HG03460 (cell line): ENCODE measurements around the gene IFT81.
A peak's percentile ranks its signal among the peaks of the same experiment; 100 is the strongest.
"Not testable (repeated sequence)": the region's sequence is repeated elsewhere in the genome, so short reads cannot be mapped to it uniquely, and the experiment has no call there.

Experiments
- ATAC-seq: cut with Tn5 transposase; IDR thresholded peaks from one replicate; pipeline ENCODE4 v1.9.1; 2021; ENCODE audit not compliant: unreplicated experiment

IFT81 gene

DNA sequence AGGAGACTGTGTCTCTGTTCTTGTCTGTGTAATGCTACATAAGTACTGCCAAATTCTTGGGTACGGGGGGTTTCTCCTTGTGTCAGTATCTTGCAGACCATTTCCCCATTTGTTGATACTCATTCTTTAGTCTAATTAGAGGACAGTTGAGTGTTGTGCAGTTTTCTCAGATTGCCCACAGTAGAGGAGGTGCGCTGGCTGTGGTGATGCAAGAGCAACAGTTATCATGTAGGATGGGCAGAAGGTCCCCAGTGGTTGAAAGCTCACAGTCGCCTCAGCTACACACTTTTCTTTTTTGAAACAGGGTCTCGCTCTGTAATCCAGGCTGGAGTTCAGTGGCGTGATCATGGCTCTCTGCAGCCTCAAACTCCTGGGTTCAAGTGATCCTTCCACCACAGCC is 119.1 kb downstream of the IFT81 start:
- ATAC-seq: no peak

DNA sequence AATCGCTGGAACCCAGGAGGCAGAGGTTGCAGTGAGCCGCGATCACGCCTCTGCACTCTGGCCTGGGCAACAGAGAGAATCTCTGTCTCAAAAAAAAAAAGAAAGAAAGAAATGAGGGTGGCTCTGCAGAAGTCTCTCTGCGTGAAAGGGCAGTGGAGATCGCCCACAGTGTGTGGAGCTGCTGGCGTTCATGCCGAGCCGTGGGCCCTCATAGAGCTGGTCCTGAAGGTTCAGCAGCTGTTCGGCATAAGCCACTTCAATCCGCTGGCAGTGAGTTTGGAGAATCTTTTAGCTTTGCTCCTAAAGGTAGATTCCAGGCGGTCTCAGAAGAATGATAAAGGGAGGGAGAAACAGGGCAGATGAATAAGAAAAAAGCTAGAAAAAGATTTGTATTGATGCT is 120.2 kb downstream of the IFT81 start:
- no peak for ATAC-seq

DNA sequence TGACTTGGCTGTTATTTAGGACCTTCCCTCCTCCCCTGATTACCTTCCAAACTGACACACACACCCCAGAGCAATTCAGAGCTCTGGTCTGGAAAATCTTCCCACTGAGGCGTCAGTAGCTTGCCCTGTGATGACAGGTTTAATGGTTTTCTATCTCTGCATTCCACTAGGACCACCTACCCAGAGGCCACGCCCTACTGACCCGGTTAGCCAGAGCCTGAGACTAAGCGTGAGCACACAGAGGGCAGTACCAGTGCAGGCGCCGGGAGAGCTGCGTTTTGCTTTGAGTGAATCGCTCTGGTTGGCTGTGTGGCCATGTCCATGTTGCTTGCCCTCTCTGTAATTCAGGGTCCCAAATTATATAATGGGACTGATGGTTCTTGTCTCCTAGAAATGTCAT is 120.7 kb downstream of the IFT81 start:
- ATAC-seq: no peak

DNA sequence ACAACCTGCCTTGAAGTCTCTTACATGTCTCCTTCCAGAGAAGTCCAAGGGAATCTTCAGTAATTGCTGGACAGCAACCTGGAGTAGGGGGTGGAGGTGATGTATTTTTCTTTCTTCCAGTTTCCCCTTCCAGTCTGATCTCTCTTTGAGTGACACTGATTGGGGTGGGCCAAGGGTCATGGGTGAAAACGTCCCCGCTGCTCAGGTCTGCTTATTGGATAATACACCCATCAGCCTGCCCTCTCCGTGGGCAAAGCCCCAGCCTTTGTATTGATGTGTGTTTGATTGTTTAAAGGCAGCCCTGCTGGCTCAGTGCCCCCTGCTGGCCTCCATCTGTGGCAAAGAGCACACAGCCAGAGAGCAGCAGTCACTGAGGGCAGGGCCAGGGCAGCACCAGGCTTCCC is 121.2 kb downstream of the IFT81 start:
- ATAC-seq: no peak

DNA sequence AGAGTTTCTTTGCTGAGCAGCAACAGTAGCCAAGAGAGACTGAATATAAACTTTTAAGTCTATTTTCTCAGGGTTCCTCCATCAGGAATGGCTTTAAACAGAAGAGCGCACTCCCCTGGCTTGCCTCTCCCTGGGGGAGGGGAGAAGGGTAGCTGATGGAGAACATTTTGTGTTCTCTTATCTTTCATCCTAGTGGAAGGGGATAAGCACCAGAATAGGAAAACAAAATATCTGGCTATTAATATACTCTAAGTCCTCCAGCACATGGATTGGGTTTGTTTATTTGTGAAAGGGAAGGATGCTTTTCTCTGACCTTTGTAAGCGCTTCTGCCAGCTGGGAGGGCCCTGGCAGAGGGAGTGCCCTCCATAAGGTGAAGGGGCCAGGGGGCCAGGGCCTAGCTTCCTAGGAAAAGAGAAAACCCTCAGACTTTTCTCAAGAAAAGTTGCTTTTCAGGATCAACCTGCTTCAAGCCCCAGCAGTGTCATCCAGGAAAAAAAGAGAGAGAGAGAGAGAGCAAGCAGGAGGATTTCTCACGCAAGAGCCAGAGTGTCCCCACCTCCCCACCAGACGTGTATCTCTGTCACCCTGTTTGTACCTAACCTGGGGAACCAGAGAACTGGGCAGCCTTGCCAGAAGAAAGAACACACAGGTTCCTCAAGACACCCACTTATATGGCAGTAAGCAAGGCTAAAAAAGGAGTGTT is 122.6 kb downstream of the IFT81 start:
- no peak for ATAC-seq

DNA sequence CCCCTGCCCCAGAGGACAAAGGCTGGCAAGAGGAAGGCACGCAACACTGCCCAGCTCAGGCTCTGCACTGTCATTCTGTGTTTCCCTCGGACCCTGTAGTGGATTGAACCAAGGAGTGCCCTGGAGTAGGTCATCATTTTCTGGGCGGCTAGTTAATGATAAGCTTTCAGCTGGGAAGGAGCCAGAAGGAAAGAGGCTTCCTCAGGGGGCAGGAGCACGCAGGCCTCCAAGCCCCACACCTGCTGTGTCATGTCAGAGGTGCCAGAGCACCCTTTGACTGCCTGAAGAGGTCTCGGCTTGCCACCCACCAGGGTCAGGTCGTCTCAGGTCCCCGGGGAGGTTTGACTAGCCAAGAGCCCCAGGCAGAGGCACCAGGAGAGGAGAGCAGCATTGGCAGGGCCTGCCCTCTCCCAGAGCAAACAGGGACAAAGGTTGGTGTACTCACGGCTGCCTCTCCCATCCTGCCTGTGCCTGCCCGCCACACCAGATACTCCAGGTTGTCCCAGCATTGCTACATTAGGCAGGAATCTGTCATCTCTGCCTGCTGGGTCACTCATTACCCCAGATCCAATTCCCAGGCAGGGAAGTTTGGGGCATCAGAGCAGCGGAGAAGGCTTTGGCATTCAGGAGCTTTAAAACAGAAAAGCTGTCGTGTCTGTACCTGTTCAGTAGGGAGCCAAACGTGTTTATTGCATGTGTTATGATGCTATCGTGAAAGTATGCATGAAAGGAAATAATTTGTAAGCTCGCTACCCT is 123.4 kb downstream of the IFT81 start:
- ATAC-seq: no peak

DNA sequence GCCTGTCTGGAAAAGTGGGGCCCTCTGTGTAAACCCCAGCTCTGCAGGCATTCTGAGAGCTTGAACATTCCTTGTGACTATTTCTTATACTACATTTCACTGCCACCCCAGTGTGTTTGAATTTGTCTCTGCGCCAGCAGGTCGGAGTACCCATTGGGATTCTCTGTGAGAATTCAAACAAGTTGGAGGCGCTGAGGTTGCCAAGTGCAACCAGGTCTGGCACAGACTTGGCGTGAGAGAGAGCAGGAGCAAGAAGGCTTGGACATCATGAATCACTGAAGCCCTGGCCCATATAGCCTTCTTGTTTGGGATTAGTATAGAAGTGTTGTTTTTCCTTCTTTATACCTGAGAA is 123.9 kb downstream of the IFT81 start:
- no peak for ATAC-seq

DNA sequence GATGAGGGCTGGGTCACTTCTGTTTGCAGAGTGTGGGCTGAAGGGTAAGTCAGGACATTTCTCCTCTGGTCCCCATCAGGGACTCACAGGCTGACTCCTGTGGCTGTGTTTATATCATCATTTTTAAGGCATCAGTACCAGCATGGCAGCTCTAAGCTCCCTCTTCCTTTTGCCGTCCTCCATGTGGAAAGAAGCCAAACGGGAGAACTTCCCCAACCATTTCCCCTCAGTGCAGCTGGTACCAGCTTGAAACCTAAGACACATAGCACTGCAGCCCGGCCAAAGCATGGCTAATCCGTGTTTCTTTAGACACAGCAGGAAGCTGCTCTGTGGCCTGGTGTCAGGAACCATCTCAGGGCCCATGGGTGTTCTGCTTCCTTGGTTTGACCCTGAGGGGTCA is 124.9 kb downstream of the IFT81 start:
- no peak for ATAC-seq

DNA sequence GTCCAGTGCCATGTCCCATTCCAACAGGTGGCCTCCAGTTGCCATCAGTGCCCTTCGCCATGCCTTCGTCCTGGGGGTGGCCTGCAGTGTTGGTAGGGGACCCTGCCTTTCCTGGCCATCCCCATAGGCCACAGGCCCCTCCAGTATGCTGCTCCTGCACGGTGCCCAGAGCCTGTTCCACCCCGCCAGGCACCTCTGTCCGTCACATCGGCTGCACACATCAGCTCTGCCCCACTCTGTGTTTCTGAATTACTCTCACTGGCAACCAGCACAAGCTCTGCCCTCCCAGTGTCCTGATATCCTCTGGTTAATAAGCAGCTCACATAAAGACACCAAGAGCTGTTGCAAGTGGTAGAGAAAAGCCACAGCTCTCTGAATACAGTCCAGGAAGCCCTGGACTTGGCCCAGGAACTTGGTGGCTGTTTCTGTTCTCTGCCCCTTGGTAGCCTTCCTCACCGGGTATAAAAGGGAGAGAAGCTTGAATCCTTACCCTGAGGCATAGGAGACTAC is 125.6 kb downstream of the IFT81 start:
- peak; percentile 58 for ATAC-seq

DNA sequence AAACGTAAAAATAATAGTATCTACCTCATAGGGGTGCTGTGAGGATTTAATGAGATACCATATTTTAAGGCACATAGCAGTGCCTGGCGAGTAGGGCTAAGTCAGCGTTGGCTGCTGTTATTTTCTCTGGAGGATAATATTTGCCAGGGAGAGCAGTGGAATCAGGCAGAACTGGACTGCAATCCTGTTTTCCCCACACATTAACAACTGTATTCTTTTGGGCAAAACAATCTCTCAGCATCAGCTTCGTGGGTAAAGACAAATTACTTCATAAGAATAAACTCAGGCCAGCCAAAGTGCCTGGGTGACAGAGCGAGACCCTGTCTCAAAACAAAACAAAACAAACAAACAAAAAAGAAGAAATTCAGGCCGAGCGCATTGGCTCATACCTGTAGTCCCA is 127.2 kb downstream of the IFT81 start:
- ATAC-seq: no peak

DNA sequence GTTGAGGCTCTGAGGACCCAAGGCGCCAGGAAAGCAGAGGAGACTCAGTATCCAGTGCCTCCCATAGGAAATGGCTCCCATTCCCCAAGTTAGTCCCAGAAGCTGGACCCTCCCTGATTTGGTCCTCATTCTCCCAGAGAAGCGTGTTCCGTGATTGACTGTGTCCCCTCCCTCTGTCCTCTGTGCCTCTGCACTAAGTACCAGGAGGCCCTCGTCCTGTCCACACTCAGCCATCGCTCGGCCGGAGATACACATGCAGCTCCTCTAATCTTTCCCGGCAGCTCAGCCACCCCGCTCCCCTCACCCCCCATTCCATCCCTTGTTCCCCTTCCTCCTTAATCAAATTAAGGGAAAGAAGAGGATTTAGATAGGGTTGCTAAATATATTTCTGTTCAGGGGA is 128.6 kb downstream of the IFT81 start:
- ATAC-seq: no peak

DNA sequence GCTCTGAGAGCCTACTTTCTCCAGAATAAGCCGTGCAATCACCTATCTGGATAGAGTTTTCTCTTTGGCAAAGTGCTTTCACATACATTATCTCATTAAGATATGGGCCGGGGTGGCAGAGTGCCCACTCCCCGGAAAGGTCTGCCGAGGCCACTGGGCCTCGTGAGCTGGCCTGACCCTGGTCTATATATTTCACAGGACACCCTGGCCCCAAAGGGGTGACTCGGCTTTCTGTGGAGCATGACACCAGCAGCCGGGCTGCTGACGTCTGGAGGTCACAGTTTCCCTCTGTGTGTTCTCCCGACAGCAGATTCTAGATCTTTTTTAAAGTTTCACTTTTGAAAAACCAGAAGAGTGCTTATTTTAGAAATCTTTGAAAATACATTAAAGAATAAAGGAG is 129.0 kb downstream of the IFT81 start:
- ATAC-seq: no peak

DNA sequence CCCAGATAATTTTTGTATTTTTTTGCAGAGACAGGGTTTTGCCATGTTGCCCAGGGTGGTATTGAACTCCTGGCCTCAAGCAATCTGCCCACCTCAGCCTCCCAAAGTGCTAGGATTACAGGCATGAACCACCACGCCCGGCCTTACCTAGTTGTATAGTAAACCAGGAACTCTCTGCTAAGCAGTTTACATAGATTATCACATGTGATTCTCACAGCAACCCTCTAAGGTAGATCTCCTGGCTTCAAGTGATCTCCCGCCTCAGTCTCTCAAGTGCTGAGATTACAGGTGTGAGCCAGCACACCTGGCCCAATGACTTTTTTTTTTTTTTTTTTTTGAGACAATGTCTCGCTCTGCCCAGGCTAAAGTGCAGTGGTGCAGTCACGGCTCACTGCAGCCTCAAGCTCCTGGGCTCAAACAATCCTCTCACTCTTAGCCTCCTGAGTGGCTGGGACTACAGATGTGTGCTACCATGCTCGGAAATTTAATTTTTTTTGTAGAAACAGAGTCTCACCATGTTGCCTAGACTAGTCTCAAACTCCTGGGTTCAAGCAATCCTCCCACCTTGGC is 130.9 kb downstream of the IFT81 start:
- ATAC-seq: no peak

DNA sequence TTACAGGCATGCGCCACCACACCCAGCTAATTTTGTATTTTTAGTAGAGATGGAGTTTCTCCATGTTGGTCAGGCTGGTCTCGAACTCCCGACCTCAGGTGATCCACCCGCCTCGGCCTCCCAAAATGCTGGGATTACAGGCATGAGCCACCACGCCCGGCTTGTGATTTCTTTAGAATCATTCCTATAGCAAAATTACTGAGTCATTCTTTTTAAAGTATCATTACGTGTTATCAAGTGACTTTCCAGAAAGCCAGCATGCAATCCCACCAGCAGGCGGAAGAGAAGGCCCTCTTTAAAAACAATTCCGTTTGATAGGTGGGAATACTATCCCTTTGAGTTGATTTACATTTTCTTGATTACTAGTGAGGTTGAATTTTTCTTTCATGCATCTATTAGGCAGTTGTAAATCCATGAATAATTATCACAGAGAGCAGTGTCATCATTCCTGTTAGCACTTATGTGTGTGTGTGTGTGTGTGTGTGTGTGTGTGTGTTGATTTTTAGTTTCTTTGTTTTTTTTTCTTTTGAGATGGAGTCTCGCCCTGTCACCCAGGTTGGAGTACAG is 131.8 kb downstream of the IFT81 start:
- ATAC-seq: not testable (repeated sequence)

DNA sequence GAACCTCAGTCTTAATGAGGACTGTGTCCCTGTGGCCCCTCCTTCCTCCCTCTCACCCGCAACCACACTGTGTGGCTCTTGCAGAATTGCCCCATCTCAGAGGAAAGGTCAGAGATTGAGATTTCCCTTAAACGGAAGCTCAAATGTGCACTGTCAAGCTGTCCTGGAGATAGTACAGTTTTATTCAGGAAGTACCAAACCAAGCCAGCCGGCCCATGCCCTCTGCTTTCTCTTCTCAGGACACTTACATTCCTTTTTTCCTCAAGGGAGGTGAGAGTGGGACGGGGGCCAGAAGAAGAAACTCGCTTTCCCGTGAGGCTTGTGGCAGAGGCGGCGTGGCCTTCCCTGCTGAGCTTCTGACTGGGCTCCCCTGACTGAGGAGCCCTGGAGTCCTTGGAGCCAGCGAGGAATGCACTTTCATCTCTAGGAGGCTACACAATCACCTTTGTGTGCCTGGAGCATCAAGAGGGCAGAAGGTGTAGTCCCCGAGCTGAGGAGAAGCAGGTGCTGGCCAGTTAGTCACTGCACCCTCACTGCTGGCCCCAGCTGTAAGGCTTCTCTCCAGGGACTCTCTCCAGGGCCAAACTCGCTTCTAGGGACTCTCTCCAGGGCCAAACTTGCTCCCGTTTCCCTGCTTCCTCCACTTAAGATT is 132.7 kb downstream of the IFT81 start:
- ATAC-seq: no peak

DNA sequence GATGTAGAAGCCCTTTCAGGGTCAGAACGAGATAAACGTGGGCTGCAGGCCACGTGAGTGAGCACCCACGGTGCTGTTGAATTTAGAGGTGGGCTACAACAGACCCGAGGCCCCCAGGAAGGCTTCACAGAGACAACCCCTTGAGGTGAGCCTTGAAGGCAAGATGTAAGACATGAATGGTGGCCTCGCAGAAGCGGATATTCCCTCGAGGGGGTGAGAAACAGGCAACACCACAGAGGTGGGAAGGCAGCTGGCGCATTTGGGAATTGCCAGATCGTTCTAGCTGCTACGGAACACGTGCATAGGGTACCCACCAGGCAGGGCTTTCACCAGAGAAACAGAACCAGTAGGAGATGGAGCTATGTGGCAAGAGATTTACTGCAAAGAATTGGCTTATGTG is 134.3 kb downstream of the IFT81 start:
- no peak for ATAC-seq

DNA sequence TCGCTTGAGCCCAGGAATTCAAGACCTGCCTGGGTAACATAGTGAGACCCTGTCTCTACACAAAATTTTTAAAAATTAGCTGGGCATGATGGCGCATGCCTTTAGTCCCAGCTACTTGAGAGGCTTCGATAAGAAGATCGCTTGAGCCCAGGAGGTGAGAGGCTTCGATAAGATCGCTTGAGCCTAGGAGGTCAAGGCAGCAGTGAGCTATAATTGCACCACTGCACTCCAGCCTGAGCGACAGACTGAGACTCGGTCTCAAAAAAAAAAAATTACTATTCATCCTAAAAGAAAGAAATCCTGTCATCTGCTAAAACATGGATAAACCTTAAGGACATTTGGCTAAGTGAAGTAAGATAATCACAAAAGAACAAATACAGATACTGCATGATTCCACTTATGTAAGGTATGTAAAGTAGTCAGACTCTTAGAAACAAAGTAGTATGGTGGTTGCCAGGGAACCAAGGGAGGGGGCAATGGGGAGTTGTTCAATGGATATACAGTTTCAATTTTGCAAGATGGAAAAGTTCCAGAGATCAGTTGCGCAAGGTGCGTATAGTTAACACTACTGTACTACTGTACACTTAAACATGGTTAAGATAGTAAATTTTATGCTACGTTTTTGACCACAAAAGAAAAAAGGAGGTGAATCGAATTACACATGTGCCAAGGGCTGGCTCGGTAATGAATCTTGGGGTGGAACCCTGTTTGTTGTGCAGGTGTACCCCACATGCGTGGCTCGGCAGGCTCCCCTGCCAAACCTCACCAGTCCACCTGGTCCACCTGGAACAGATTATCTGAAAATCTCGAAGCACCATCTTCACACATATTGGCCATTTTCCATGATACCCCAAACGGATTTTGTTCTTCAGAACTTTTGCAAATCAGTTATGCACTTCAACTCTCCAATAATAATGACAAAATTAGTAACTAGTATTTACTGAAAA is 138.6 kb downstream of the IFT81 start:
- no peak for ATAC-seq

DNA sequence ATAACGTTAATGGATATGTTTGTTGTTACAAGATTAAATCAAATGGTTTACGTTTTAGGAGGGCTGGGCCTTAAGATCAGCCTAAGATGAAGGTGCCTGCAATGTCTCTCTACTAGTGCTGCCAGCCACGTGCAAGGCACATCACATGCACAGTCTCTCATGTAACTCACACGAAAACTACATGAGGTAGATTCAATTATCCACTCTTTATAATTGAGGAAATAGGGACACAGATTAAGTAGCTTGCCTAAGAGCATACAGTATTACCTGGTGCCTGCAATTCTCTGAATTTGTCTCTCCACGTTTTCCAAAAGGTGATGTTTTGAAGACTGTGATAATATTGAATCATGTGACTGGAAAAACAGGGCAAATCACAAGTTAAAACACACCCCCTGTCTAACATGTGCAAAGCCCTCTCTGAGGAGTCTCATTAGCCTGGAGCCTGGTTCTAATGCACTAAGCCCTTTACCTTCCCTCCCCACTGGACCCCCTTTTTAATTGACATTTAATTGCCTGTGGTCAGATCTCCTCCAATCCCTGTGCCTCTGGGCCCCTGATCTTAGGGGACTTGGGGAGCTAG is 142.3 kb downstream of the IFT81 start:
- ATAC-seq: no peak

DNA sequence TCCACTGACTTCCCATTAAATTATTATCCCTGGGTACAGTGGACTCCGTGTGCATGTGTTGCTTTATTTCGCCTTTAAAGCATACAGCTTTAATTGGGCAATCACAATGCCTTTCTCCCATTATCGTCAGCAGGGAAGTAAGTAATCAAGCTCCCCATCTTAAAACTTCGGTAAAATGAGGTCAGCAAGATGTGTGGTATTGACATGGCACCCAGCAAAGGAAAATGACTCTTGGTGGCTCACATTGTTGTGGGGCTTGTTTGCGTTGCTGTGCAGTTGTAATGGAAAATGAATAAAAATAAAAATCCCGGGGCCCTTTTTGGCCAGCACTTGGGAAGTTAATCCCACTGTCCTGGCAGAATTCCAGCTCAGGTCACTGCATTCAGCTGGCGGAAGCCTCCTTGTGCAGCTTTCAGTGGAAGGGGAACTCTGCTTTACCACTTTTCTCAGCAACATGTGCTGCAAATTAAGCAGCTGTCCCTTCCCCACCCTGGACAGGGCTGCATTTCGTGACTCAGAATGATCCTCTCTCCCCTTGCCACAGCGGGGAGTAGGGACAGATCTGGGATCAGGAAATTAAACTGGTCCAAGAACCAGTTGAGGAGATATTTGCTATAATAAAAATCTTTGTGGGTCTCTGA is 142.9 kb downstream of the IFT81 start:
- no peak for ATAC-seq
